HG03280 (cell line): ENCODE measurements around the gene SUCO.
A peak's percentile ranks its signal among the peaks of the same experiment; 100 is the strongest.
"Not testable (repeated sequence)": the region's sequence is repeated elsewhere in the genome, so short reads cannot be mapped to it uniquely, and the experiment has no call there.

Experiments
- ATAC-seq: cut with Tn5 transposase; IDR thresholded peaks from one replicate; pipeline ENCODE4 v1.9.1; 2021; ENCODE audit warnings: mild to moderate bottlenecking, moderate library complexity; ENCODE audit not compliant: unreplicated experiment

The SUCO gene

DNA sequence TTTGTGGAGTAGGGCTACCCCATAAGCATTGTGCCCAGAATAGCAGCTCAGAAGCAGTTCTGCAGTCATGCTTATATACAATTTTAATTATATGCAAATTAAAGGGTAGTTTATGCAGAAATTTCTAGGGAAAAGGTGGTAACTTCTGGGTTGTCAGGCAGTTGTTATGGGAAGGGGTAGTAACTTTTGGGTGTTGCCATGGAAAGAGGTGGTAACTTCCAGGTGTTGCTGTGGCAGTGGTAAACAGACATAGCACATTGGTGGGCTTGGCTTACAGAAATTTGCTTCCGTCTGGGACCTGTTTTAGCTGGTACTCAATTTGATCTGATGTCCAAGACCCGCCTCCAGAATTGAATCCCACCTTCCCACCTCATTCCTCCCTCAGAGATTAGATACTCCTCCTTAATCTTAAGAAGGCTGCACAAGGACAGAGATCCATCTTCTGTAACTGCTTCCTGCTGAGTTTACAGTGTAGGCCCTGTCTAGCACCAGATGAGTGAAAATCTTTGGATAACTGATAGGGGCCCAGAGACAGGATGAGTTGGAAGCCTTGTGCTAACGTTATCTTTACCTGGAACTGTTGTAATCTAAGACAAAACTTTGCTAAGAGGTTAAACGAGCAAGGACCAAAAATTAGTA, 26.7 kb downstream of the SUCO start:
- no peak for ATAC-seq

DNA sequence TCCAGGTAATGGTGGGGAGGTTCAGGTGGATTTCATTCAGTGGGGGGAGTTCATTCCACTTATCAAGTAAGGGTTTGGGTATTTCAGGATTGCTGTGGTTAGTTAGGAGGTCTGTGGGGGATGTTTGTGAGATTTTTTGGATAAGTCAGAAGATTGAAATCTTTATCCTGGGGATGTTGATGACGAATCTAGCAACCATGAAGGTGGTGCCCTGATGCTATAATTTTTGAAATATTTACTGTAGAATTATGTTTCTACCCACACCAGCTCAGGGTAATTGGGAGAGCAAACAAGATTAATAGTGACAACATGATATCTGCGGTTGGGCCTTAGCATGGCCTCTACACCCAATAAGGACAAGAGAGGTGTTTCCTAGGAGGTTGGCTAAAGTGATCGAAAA, 28.3 kb downstream of the SUCO start:
- no peak for ATAC-seq

DNA sequence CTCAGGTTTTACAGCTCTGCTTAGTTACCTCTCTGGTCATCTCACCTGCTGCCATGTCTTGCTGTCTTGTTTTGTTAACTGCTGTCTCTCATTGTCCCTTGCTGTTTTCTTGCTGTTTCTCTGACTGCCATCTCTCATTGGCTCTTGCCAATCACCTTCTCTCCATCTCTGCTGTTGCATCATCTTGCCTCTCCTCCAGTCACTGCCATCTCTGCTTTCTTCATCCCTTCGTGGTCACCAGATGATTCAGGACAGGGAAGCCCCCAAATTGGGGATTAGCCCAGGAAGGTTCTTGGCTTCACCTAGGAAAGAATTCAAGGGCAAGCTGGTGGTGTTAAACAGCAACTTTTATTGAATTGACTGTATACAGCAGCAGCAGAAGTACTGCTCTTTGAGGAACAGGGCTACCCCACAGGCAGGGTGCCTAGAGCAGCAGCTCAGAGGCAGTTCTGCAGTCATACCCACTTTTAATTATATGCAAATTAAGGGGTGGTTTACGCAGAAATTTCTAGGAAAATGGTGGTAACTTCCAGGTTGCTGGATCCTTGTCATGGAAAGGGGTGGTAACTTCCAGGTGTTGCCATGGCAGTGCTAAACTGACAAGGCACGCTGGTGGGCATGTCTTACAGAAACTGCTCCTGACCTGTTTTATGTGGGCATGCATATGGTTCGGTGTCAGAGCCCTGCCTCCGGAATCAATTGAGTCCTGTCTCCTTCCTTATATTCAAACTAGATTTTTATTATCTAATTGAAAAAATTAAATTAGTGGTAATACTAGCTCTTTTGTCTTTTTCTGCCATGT, 33.4 kb downstream of the SUCO start:
- ATAC-seq: no peak

DNA sequence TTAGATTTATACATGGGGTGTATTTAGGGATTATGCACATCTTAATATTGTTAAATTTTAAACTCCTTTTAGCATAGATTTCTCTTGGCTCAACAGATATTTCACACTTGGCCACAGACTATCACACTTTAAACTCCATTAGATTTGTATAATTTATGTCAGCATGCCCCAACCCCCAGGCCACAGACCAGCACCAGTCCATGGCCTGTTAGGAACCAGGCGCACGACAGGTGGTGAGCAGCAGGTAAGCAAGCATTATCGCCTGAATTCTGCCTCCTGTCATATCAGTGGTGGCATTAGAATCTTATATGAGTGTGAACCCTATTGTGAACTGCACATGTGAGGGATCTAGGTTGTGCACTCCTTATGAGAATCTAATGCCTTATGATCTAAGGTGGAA, 34.8 kb downstream of the SUCO start:
- ATAC-seq: no peak

DNA sequence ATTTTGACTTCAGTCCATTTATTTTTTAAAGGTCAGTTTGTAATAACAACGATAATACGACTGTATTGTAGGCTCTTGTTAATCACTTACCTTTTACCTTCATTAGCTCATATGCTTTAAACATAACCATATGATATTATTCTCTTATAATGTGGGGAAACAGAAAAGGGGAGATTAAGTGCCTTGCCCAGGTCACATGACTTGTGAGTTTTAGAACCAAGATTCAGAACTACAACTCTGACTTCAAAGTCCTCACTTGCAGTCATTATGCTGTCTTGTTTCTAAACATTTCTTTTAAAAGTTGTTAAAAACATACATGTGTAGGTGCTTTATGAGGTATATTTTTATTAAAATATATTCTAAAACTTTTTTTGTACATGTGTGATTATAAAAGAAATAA, 41.1 kb downstream of the SUCO start:
- no peak for ATAC-seq

DNA sequence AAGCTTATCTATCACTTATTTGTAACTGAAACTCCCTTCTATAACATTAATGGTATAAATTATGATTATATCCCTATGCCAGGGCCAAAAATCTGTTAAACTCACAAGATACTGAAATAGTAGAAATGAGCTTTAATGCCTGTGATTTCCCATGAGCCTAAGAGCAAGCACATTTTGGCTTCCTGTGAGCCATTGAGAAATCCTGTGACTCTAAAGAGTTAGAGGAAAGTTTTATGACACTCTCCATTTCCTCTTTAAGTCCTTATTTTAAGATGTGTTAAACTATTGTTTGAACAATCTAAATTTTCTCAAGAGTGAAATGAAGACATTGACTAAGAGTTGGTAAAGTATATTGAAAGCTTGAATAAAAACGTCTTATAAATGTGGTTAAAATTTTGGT, 45.6 kb downstream of the SUCO start:
- no peak for ATAC-seq

DNA sequence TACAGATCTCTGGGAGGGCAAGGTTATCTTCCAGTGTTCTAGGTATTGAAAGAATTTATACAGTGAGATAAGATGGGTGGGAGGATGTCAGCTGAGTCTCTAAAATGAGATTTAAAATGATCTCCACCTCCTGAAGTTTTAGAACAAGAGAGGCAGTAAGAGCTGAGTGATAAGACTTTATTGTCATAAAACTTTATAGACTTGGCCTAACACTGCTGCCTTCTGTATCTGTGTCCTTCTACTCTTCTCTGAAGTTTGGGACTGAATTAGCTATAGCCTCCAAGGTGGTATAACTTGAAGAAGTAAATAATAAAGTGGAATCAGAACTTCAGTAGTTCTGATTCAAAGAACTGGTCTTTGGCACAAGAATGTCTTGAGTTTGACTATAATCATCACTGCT, 48.3 kb downstream of the SUCO start:
- no peak for ATAC-seq

DNA sequence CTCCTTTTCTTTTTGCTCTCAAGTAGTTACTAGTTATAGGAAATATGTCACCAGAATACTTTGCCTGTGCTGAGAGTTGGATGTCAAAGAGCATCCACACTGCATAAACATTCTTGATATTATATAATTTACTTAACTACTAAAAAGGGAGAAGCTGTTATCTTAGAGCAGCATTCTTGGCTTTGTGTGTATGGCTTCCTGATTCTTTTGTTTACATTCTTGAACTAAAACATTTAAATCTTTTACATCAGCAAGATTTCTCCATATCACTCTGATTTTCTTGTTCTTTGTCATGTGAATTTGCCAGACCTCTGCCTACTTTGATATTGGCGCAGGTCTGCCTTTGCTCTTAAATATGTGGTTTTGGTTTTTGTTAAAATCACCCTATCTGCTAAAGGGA, 48.8 kb downstream of the SUCO start:
- ATAC-seq: no peak

DNA sequence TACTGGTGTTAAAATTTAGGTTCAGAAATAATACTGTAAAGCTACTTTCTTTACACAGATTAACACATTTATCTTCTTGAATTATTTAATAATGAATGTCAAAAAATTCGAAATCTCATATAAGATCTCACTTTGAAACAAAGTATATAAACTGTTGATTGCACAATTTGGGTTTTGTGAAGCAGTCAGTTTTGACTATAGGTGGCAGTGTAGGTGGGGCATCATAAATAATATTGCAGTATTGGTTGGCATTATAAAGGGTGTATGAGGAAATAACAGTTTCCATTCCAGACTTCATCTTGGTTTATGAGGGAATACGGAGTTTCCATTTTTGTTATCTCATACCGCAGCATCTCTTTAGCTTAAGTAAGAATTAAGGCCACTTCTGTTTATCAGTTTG, 49.9 kb downstream of the SUCO start:
- ATAC-seq: no peak

DNA sequence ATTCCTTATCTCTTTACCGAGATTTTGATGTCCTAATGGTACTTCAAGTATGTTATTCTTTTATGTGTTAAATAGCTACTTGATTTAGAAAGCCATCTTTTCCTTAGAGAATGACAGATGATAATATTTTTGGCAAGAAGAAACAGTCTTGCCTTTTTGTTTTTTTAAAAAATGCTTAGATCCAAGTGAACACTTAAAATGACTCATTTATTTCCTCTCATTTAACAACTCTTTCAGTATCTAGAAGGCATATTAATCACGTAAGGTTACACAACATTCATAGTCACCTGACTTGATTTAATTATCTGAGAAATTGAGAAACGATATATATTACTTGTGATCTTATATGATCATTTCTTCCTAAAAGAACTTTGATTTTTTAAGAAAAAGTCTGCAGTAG, 52.4 kb downstream of the SUCO start:
- no peak for ATAC-seq

DNA sequence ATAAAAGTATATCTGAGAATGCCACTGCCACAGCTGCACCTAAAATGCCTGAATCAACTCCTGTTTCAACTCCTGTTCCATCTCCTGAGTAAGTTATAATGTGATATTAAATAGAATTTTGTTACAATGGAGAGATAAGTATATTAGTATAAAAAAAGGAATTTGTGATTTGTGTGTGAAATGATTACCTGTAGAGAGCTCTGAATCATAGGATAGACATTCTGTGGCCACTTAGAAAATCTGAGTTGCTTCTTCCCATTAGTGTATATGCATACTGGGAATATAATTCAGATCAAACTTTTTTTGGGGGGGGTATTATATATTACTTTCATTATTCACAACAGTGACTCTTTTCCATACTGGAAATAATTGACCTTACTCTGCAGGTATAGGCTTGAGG, 52.9 kb downstream of the SUCO start:
- no peak for ATAC-seq

DNA sequence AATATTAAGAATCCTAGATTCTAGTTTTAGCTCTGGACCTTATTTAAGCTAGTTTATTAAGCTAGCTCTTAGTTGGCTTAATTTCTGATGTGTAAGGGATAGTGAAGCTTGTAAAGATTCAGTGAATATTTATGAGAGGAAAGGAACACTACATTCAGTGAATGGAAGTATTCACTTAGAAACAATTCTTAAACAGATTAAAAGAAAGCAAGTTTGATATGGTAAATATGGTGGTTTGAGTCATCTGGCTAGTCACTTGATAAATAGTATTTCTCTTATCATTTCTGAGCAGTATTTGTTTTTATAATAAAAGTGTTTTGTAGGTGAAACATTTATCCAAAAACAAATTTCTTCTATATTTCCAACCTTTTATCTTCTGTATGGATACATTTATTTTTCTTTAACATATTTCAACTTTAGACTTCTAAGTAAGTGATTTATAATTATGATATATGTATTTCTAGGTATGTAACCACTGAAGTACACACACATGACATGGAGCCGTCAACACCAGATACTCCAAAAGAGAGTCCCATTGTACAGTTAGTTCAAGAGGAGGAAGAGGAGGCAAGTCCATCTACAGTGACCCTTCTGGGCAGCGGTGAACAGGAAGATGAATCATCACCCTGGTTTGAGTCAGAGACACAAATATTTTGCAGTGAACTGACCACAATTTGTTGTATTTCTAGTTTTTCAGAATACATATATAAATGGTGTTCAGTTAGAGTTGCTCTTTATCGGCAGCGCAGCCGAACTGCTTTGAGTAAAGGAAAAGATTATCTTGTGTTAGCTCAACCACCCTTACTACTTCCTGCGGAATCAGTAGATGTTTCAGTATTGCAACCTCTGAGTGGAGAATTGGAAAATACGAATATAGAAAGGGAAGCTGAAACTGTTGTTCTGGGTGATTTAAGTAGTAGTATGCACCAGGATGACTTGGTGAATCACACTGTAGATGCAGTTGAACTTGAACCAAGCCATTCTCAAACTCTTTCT, 55.6 kb downstream of the SUCO start:
- ATAC-seq: peak; percentile 58

DNA sequence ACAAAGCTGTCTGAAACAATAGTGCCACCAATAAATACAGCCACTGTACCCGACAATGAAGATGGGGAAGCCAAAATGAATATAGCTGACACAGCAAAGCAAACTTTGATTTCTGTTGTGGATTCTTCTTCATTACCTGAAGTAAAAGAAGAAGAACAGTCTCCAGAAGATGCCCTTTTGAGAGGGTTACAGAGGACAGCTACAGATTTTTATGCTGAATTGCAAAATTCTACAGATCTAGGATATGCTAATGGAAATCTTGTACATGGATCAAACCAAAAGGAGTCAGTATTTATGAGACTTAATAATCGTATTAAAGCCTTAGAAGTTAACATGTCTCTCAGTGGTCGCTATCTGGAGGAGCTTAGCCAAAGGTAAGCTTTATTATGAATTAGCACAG, 56.6 kb downstream of the SUCO start:
- no peak for ATAC-seq

DNA sequence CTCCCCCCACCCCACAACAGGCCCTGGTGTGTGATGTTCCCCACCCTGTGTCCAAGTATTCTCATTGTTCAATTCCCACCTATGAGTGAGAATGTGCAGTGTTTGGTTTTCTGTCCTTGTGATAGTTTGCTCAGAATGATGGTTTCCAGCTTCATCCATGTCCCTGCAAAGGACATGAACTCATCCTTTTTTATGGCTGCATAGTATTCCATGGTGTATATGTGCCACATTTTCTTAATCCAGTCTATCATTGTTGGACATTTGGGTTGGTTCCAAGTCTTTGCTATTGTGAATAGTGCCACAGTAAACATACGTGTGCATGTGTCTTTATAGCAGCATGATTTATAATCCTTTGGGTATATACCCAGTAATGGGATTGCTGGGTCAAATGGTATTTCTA, 58.5 kb downstream of the SUCO start:
- ATAC-seq: not testable (repeated sequence)

DNA sequence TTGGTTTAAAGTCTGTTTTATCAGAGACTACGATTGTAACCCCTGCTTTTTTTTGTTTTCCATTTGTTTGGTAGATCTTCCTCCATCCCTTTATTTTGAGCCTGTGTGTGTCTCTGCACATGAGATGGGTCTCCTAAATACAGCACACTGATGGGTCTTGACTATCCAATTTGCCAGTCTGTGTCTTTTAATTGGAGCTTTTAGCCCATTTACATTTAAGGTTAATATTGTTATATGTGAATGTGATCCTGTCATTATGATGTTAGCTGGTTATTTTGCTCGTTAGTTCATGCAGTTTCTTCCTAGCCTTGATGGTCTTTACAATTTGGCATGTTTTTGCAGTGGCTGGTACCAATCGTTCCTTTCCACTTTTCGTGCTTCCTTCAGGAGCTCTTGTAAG, 62.1 kb downstream of the SUCO start:
- ATAC-seq: not testable (repeated sequence)

DNA sequence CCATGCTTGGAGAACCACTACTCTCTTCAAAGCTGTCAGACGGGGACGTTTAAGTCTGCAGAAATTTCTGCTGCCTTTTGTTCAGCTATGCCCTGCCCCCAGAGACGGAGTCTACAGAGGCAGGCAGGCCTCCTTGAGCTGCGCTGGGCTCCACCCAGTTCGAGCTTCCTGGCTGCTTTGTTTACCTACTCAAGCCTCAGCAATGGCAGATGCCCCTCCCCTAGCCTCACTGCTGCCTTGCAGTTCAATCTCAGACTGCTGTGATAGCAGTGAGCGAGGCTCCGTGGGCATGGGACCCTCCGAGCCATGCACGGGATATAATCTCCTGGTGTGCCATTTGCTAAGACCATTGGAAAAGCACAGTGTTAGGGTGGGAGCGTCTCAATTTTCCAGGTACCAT, 63.8 kb downstream of the SUCO start:
- ATAC-seq: not testable (repeated sequence)

DNA sequence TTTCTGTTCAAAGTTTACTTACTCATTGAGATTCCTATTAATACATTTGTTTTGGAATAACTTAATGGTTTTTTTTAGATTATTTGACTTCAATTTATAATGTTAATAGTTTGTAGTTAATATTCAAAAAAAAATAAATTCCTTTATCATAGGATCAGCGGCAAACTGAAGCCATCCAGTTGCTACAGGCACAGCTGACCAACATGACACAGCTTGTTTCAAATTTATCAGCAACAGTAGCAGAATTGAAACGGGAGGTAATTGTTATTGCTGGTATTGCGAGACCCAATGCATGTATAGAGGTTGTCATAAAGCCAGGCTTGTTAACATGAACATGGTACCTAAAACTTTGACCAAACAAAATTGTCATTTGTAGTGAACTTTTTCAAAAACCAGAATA, 67.0 kb downstream of the SUCO start:
- ATAC-seq: no peak

DNA sequence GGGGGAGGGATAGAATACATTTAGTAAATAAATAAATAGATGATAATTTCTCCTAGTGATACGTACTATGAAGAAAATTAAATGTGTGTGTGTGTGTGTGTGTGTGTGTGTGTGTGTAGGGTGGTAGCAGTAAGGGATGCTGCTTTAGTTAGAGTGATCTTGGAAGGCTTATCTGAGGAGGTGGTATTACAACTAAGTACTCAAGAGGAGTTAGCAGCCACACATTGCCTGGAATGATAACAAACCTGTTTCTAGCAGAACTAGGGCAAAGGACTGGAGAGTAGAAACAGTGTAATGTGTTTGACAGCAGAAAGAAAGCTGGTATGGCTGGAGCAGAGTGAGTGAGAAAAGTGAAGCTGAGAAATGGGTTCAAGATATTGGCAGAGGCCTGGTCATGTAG, 67.7 kb downstream of the SUCO start:
- ATAC-seq: no peak

DNA sequence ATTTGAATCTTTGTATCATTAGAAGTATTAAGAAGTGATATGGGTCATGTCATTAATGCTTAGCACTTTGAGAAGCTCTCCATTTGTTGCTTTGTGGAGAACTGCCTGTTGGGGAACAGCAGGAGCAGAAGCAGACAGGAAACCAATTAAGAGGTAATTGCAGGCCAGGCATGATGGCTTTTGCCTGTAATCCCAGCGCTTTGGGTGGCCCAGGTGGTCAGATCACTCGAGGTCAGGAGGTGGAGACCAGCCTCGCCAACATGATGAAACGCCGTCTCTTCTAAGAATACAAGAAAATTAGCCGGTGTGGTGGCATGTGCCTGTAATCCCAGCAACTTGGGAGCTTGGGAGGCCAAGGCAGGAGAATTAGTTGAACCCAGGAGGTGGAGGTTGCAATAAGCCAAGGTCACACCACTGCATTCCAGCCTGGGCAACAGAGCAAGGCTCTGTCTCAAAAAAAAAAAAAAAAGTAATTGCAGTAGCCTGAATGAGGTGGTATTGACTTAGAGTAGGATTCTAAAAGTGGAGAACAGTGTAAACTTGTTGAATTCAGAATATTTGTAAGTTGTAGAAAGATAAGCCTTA, 68.2 kb downstream of the SUCO start:
- ATAC-seq: no peak

DNA sequence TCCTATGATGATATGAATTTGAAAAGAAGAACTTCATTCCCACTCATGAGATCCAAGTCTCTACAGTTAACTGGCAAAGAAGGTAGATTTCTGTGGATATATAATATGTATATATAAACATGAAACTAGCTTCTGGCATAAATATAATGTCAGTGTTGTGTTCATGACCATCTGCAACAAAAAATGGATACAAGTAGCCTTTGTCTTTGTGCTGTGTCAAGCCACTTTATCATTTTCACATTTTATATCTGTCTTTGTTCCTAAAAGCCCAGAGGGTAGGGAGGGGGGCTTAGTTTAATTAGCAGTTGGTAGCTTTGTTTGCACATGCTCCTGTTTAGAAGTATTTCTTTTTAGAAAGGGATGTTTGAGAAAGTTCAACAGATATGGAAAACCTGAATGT, 69.8 kb downstream of the SUCO start:
- no peak for ATAC-seq

DNA sequence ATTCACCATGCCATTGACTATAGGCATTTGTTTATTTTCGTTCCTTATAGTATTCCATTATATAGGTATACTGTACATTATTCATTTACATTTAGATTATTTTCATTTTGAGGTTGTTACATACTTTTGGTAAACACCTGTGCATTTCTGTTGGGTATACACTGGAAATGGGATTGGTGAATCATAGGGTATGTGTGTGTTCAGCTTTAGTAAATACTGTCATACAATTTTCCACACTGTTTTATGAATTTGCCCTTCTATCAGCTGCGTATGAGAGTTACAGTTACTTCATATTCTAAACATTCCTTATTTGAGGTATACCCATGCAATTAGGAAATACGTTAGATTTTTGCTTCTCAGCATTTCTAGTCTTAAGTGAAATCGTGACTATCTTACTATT, 70.9 kb downstream of the SUCO start:
- ATAC-seq: no peak
